GM23338 (cell line): ENCODE measurements around the gene UGP2. TPM values are rescaled to one million over a fixed set of nuclear protein-coding genes. Genes with fewer than 3 reads are reported as not detected.

Experiments used
- ATAC-seq: fragments of 200-7000 bp; cut with Tn5 transposase; 3 replicates; pipeline ENCODE4 v1.9.1; 2020
- DNase-seq: peaks from one replicate; pipeline ENCODE4 v3.0.0-alpha.2; 2015; ENCODE audit warnings: low spot score
- H2AFZ ChIP-seq: fragments of 200-600 bp; sonication (generic); 2 replicates; pipeline ENCODE4 v1.8.0; 2016; ENCODE audit warnings: antibody characterized with exemption, mild to moderate bottlenecking, moderate library complexity
- H3F3A ChIP-seq: fragments of 200-600 bp; sonication (generic); replicated peaks from 2 replicates; pipeline ENCODE4 v1.8.0; 2017; ENCODE audit warnings: antibody characterized with exemption, mixed run types, low read depth
- H3K27ac ChIP-seq: fragments of 200-600 bp; sonication (generic); 2 replicates; pipeline ENCODE4 v1.6.1; 2016; ENCODE audit warnings: low read depth
- H3K27me3 ChIP-seq: fragments of 200-600 bp; sonication (generic); 2 replicates; pipeline ENCODE4 v1.8.0; 2016; ENCODE audit warnings: mild to moderate bottlenecking, mixed run types, moderate library complexity; ENCODE audit not compliant: insufficient read depth
- H3K36me3 ChIP-seq: fragments of 200-600 bp; sonication (generic); 2 replicates; pipeline ENCODE4 v1.8.0; 2016; ENCODE audit warnings: mild to moderate bottlenecking; ENCODE audit not compliant: insufficient read depth
- H3K4me1 ChIP-seq: fragments of 200-600 bp; sonication (generic); 2 replicates; pipeline ENCODE4 v1.8.0; 2016; ENCODE audit warnings: mild to moderate bottlenecking, moderate library complexity; ENCODE audit not compliant: insufficient read depth
- H3K4me2 ChIP-seq: fragments of 200-600 bp; sonication (generic); 2 replicates; pipeline ENCODE4 v1.7.1; 2017; ENCODE audit warnings: mixed run types
- H3K4me3 ChIP-seq: fragments of 200-600 bp; sonication (generic); 2 replicates; pipeline ENCODE4 v1.6.1; 2016; ENCODE audit warnings: mixed run types
- H3K79me2 ChIP-seq: fragments of 200-600 bp; sonication (generic); replicated peaks from 2 replicates; pipeline ENCODE4 v1.8.0; 2017; ENCODE audit warnings: mild to moderate bottlenecking; ENCODE audit not compliant: insufficient read depth
- H3K9me2 ChIP-seq: fragments of 200-600 bp; sonication (generic); 2 replicates; pipeline ENCODE4 v1.8.0; 2017; ENCODE audit not compliant: insufficient read depth
- H4K20me1 ChIP-seq: fragments of 200-600 bp; sonication (generic); replicated peaks from 2 replicates; pipeline ENCODE4 v1.8.0; 2017; ENCODE audit warnings: mild to moderate bottlenecking; ENCODE audit not compliant: insufficient read depth
- H3K27ac Mint-ChIP-seq: 2 replicates; pipeline ENCODE4 v1.8.0; 2020; ENCODE audit warnings: inconsistent platforms, mild to moderate bottlenecking, moderate library complexity, mixed read lengths
- H3K27me3 Mint-ChIP-seq: 3 replicates; pipeline ENCODE4 v1.8.0; 2022; ENCODE audit warnings: low read depth, mild to moderate bottlenecking, moderate library complexity, mixed read lengths, inconsistent platforms; ENCODE audit not compliant: insufficient read depth, poor library complexity
- H3K36me3 Mint-ChIP-seq: 3 replicates; pipeline ENCODE4 v1.8.0; 2021; ENCODE audit warnings: low read depth, mild to moderate bottlenecking, inconsistent platforms, moderate library complexity, mixed read lengths
- H3K4me1 Mint-ChIP-seq: 3 replicates; pipeline ENCODE4 v1.8.0; 2020; ENCODE audit warnings: mild to moderate bottlenecking, inconsistent platforms, mixed read lengths
- H3K4me3 Mint-ChIP-seq: 3 replicates; pipeline ENCODE4 v1.8.0; 2021; ENCODE audit warnings: moderate library complexity, mild to moderate bottlenecking, inconsistent platforms, mixed read lengths
- H3K9me3 Mint-ChIP-seq: 3 replicates; pipeline ENCODE4 v1.8.0; 2020; ENCODE audit warnings: moderate library complexity, mild to moderate bottlenecking, inconsistent platforms, mixed read lengths
- CREB1 ChIP-seq: fragments of 250-450 bp; sonication (Bioruptor Pico); IDR thresholded peaks from 2 replicates; pipeline ENCODE4 v1.5.0; 2020; ENCODE audit warnings: low read depth, mild to moderate bottlenecking, moderate library complexity
- CTCF ChIP-seq, 2 experiments: fragments of 200-600 bp in 1 of 2; sonication (generic) in 1 of 2; conservative IDR thresholded peaks; 2 replicates each; pipeline versions ENCODE4 v1.5.1 to v1.6.1; 2016 to 2017; ENCODE audit warnings: antibody characterized with exemption in 2 of 2, low read depth in 2 of 2, mild to moderate bottlenecking in 2 of 2, moderate library complexity in 1 of 2
- ETS1 ChIP-seq: IDR thresholded peaks from 2 replicates; pipeline ENCODE4 v1.6.1; 2016; ENCODE audit warnings: antibody characterized with exemption
- EZH2 ChIP-seq: fragments of 200-600 bp; sonication (generic); IDR thresholded peaks from one replicate; pipeline ENCODE4 v1.8.0; 2017; ENCODE audit warnings: antibody characterized with exemption, mild to moderate bottlenecking, low read depth; ENCODE audit not compliant: unreplicated experiment
- EZH2phosphoT487 ChIP-seq: fragments of 200-600 bp; sonication (generic); IDR thresholded peaks from one replicate; pipeline ENCODE4 v1.8.1; 2018; ENCODE audit warnings: antibody characterized with exemption; ENCODE audit not compliant: unreplicated experiment
- JUNB ChIP-seq: IDR thresholded peaks from one replicate; pipeline ENCODE4 v1.6.1; 2016; ENCODE audit warnings: antibody characterized with exemption; ENCODE audit not compliant: unreplicated experiment
- NANOG ChIP-seq: IDR thresholded peaks from 2 replicates; pipeline ENCODE4 v1.6.1; 2016; ENCODE audit warnings: antibody characterized with exemption, borderline replicate concordance
- POLR2AphosphoS5 ChIP-seq: IDR thresholded peaks from 2 replicates; pipeline ENCODE4 v1.6.1; 2016; ENCODE audit warnings: antibody characterized with exemption, low read depth
- REST ChIP-seq: IDR thresholded peaks from one replicate; pipeline ENCODE4 v1.6.1; 2018; ENCODE audit warnings: antibody characterized with exemption; ENCODE audit not compliant: unreplicated experiment
- STAT1 ChIP-seq: IDR thresholded peaks from one replicate; pipeline ENCODE4 v1.6.1; 2016; ENCODE audit warnings: antibody characterized with exemption; ENCODE audit not compliant: unreplicated experiment
- ZNF114 ChIP-seq: fragments of 250-450 bp; sonication (Bioruptor Pico); IDR thresholded peaks from 2 replicates; pipeline ENCODE4 v1.5.0; 2020; ENCODE audit warnings: mild to moderate bottlenecking, moderate library complexity
- ZNF331 ChIP-seq: fragments of 250-450 bp; sonication (Bioruptor Pico); IDR thresholded peaks from 2 replicates; pipeline ENCODE4 v1.5.0; 2020; ENCODE audit warnings: low read depth, mild to moderate bottlenecking, moderate library complexity
- ZNF462 ChIP-seq: fragments of 250-450 bp; sonication (Bioruptor Pico); IDR thresholded peaks from 2 replicates; pipeline ENCODE4 v1.5.0; 2020; ENCODE audit warnings: mild to moderate bottlenecking, moderate library complexity
- polyA plus RNA-seq: library from polyadenylated mRNA; unstranded; fragments of >200 nt; fragmentation: Nextera tagmentation; extraction: Ambion mirVana; gene quantifications from 2 replicates; pipeline ENCODE4 v1.2.1, GENCODE V29; 2016
- total RNA-seq: library from RNA; depleted of rRNA; stranded (reverse); fragments of >200 nt; shearing (Covaris generic); gene quantifications from 2 replicates; pipeline ENCODE4 v1.2.3, GENCODE V29; 2014

UGP2 gene
- total and polyA plus RNA-seq, 2 experiments from 2014 or later = 744 to 943 TPM

- Histone ChIP-seq H3K36me3 (no peaks in the 10 kb centered on the region), H4K20me1 (peaks cover 14% of the 10 kb centered on the region; the same call in 1 of the 2 replicates), H3F3A (peaks cover 7% of the 10 kb centered on the region; the same call in 1 of the 2 replicates), H3K4me2 (peak overlapping the region; percentile 87), H2AFZ (no peak overlapping the region), H3K27ac (peak overlapping the region; percentile 98), H3K4me1 (peaks cover 24% of the 10 kb centered on the region), H3K4me3 (peak overlapping the region; percentile 87), H3K9me2 (no peaks in the 10 kb centered on the region), H3K27me3 (no peaks in the 10 kb centered on the region), H3K79me2 (peaks cover 69% of the 10 kb centered on the region)
- H3K27me3 Mint-ChIP-seq = peaks cover 10% of the 10 kb centered on the region
- H3K9me3 Mint-ChIP-seq = peaks cover 3% of the 10 kb centered on the region; the same call in 1 of the 3 replicates
- ATAC-seq = no peak
- peaks cover 47% of the 10 kb centered on the region for H3K36me3 Mint-ChIP-seq
- no peak for DNase-seq
- H3K27ac Mint-ChIP-seq = peak overlapping the region; percentile 97
- H3K4me3 Mint-ChIP-seq = peak overlapping the region; percentile 100
- TF ChIP-seq NANOG (no peak), EZH2 (no peak), POLR2AphosphoS5 (no peak; the same call in 1 of the 2 replicates), ZNF462 (CRISPR knock-in tag) (no peak), CTCF (conservative IDR thresholded peaks at IDR 0.05; ENCODE audit: low read depth in 2 of 2) (no peak), CREB1 (no peak), ZNF331 (CRISPR knock-in tag) (no peak), EZH2phosphoT487 (no peak), REST (no peak), ETS1 (no peak), ZNF114 (no peak), JUNB (no peak), STAT1 (no peak)
- H3K4me1 Mint-ChIP-seq = peaks cover 46% of the 10 kb centered on the region
Measured at GRCh38 chr2:63842149-63843061, 709 bp downstream of the UGP2 start.
